MM.1S (cell line): ENCODE measurements around the gene RAB6B.

Experiments
- CTCF ChIP-seq: fragments of 300-600 bp; sonication (generic); IDR thresholded peaks from 2 replicates; pipeline ENCODE4 v1.5.1; 2016; ENCODE audit warnings: antibody characterized with exemption, low read length, mixed read lengths
- EZH2 ChIP-seq: fragments of 300-600 bp; sonication (generic); optimal IDR thresholded peaks from 2 replicates; pipeline ENCODE3; 2017; ENCODE audit warnings: low read depth, mild to moderate bottlenecking, antibody characterized with exemption, low read length, mixed read lengths

DNA sequence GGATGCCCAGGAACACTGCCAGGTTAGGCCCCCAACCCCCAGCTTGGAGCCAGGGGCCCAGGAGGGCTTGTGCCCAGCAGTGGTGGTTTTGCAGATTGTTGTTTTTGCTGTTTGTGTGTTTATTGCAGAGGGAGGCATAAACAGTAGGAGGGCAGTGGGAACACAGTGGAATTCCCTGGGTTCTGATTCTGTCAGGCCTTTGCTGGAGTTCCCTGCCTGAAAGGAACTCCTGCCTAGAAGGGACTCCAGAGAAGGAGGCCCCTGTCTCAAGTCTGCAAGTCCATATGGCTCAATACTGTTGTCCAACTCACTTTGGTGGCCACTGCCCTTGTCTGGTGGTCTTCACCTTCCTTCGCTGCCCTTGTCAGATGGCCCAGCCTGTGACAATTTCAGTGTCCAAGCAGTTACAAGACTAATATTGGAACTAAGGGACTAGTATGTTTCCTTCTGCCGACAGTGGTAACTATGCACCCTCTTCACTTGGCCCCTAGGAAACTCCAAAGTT, 47.4 kb upstream of the RAB6B start:
- no peak for TF ChIP-seq CTCF
- TF ChIP-seq EZH2 = no peak
